Nephron (organoid): ENCODE results near the gene GFM1.
A peak's percentile ranks its signal among the peaks of the same experiment; 100 is the strongest.

Source experiments
- H3K27ac Mint-ChIP-seq, 3 experiments: 2 replicates each; pipeline ENCODE4 v1.8.0; 2020; ENCODE audit warnings: mixed read lengths in 3 of 3, mild to moderate bottlenecking in 2 of 3, moderate library complexity in 1 of 3
- H3K27me3 Mint-ChIP-seq: 2 replicates; pipeline ENCODE4 v1.8.0; 2021; ENCODE audit warnings: low read depth, mild to moderate bottlenecking, moderate library complexity, mixed read lengths
- H3K36me3 Mint-ChIP-seq: 2 replicates; pipeline ENCODE4 v1.8.0; 2020; ENCODE audit warnings: low read depth, mixed read lengths
- H3K4me1 Mint-ChIP-seq: 2 replicates; pipeline ENCODE4 v1.8.0; 2020; ENCODE audit warnings: mixed read lengths
- H3K4me3 Mint-ChIP-seq, 3 experiments: 2 replicates each; pipeline ENCODE4 v1.8.0; 2020; ENCODE audit warnings: mild to moderate bottlenecking in 3 of 3, mixed read lengths in 3 of 3, moderate library complexity in 2 of 3
- H3K9me3 Mint-ChIP-seq: 2 replicates; pipeline ENCODE4 v1.8.0; 2020; ENCODE audit warnings: mixed read lengths
- CTCF ChIP-seq, 3 experiments: fragments of 200-600 bp; sonication (generic); IDR thresholded peaks; one replicate each; pipeline ENCODE4 v1.5.0; 2021; ENCODE audit warnings: antibody characterized with exemption in 3 of 3; ENCODE audit not compliant: unreplicated experiment in 3 of 3

GFM1 gene

DNA sequence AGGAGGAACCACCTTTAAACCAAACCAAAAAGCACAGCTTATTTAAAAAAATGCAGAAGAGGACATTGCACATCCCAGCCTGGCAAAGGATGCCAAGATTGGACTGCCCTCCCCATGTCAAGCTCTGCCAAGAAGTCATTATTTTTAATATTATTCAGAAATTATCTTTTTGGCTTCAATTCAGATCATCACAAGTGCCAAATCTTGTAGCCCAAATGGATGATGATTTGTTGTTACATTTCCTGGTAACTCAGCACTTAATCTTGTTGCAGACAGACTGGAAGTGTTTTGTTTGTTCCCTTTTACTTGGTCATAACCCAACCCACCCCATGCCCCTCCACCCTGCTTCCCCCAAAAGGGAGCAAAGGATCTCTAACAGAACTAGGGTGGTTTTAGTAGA, 56.2 kb downstream of the GFM1 start:
- no peaks in the 10 kb centered on the region for H3K27me3 Mint-ChIP-seq
- no peak for TF ChIP-seq CTCF (IDR thresholded peaks at IDR 0.05; ENCODE audit: unreplicated experiment in 3 of 3)
- H3K36me3 Mint-ChIP-seq: peaks cover 12% of the 10 kb centered on the region
- H3K4me3 Mint-ChIP-seq: no peak overlapping the region
- H3K4me1 Mint-ChIP-seq: no peaks in the 10 kb centered on the region
- peak overlapping the region in 1 of 3 experiments; percentile 49 for H3K27ac Mint-ChIP-seq
- H3K9me3 Mint-ChIP-seq: no peaks in the 10 kb centered on the region

GRCh38 chr3:158701420-158702065, 57.2 kb downstream of the GFM1 start:
- H3K27me3 Mint-ChIP-seq: no peaks in the 10 kb centered on the region
- H3K9me3 Mint-ChIP-seq: no peaks in the 10 kb centered on the region
- H3K4me3 Mint-ChIP-seq: no peak overlapping the region
- TF ChIP-seq CTCF (IDR thresholded peaks at IDR 0.05; ENCODE audit: unreplicated experiment in 3 of 3): no peak
- peaks cover 17% of the 10 kb centered on the region for H3K36me3 Mint-ChIP-seq
- H3K4me1 Mint-ChIP-seq: no peaks in the 10 kb centered on the region
- no peak overlapping the region for H3K27ac Mint-ChIP-seq

DNA sequence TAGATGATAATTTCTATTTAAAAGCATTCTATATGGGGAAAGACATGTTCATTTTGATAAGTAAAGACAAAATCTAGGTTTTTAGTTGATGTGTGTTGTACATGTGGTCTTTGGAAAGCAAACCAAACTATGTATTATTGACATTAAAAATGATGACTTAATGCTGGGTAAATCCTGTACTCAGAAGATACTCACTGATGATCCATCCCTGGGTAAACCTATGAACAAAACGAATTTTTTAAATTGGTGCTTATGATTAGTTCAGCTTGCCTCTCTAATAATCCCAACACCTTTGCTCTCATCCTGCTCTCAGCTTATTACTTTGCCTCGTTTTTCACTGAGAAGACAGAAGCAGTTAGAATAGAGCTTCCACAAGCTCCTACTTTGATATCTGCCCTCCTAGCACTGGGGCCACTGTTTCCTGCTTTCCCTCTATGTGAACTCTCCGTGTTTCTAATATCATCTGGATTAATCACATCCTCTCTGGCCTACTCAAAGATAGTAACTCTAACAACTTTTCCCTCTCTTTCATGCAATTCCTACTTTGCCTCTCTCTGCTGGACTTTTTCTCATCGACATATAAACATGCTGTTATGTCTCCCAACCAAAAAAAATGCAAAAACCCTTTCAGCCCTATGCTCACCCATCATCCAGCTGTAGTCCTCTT, 58.6 kb downstream of the GFM1 start:
- no peak for TF ChIP-seq CTCF (IDR thresholded peaks at IDR 0.05; ENCODE audit: unreplicated experiment in 3 of 3)
- Mint-ChIP-seq H3K4me1 (no peaks in the 10 kb centered on the region), H3K27me3 (no peaks in the 10 kb centered on the region), H3K9me3 (no peaks in the 10 kb centered on the region), H3K36me3 (peaks cover 24% of the 10 kb centered on the region), H3K27ac (no peak overlapping the region), H3K4me3 (no peak overlapping the region)

- Mint-ChIP-seq H3K4me1 (no peaks in the 10 kb centered on the region), H3K36me3 (peaks cover 30% of the 10 kb centered on the region), H3K4me3 (no peak overlapping the region), H3K9me3 (no peaks in the 10 kb centered on the region), H3K27ac (no peak overlapping the region), H3K27me3 (no peaks in the 10 kb centered on the region)
- no peak for TF ChIP-seq CTCF (IDR thresholded peaks at IDR 0.05; ENCODE audit: unreplicated experiment in 3 of 3)
Measured at GRCh38 chr3:158703566-158703965, 59.2 kb downstream of the GFM1 start.

- H3K27ac Mint-ChIP-seq: no peak overlapping the region
- H3K27me3 Mint-ChIP-seq: no peaks in the 10 kb centered on the region
Measured at GRCh38 chr3:158709666-158710083, 65.3 kb downstream of the GFM1 start.

More at GRCh38 chr3:158709666-158710083, 65.3 kb downstream of the GFM1 start:
- H3K4me3 Mint-ChIP-seq: no peak overlapping the region
- H3K4me1 Mint-ChIP-seq: no peaks in the 10 kb centered on the region
- no peaks in the 10 kb centered on the region for H3K9me3 Mint-ChIP-seq
- H3K36me3 Mint-ChIP-seq: peaks cover 56% of the 10 kb centered on the region
- no peak for TF ChIP-seq CTCF (IDR thresholded peaks at IDR 0.05; ENCODE audit: unreplicated experiment in 3 of 3)
